ENCODE results near the gene GPC4. TPM values are rescaled to one million over a fixed set of nuclear protein-coding genes. Genes with fewer than 3 reads are reported as not detected.

Gene GPC4
- total and polyA plus RNA-seq, 9 of the 15 experiments (the other 6 are each of a cell fraction or from before 2014, with no cell fraction given) = 0.11 TPM; not detected in 8

GRCh38 chrX:133440797-133441163 lies 25.5 kb upstream of the GPC4 start (continued):
- no peak for TF ChIP-seq HOMEZ (CRISPR knock-in tag; IDR thresholded peaks at IDR 0.05)
- TF ChIP-seq, protein P1, sequence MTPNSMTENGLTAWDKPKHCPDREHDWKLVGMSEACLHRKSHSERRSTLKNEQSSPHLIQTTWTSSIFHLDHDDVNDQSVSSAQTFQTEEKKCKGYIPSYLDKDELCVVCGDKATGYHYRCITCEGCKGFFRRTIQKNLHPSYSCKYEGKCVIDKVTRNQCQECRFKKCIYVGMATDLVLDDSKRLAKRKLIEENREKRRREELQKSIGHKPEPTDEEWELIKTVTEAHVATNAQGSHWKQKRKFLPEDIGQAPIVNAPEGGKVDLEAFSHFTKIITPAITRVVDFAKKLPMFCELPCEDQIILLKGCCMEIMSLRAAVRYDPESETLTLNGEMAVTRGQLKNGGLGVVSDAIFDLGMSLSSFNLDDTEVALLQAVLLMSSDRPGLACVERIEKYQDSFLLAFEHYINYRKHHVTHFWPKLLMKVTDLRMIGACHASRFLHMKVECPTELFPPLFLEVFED (CRISPR knock-in tag; conservative IDR thresholded peaks at IDR 0.05) = no peak
- no peak for TF ChIP-seq PTBP1 (IDR thresholded peaks at IDR 0.05; ENCODE audit: low read depth, low read length)
- no peak for TF ChIP-seq SOX6 (IDR thresholded peaks at IDR 0.05)
- TF ChIP-seq, protein P2, sequence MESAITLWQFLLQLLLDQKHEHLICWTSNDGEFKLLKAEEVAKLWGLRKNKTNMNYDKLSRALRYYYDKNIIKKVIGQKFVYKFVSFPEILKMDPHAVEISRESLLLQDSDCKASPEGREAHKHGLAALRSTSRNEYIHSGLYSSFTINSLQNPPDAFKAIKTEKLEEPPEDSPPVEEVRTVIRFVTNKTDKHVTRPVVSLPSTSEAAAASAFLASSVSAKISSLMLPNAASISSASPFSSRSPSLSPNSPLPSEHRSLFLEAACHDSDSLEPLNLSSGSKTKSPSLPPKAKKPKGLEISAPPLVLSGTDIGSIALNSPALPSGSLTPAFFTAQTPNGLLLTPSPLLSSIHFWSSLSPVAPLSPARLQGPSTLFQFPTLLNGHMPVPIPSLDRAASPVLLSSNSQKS (CRISPR knock-in tag; IDR thresholded peaks at IDR 0.05) = no peak
- no peak for TF ChIP-seq SETDB1 (IDR thresholded peaks at IDR 0.05; ENCODE audit: low read length)
- TF ChIP-seq CCAR2 (IDR thresholded peaks at IDR 0.05; ENCODE audit: low read depth, low read length) = no peak
- TF ChIP-seq PREB (CRISPR knock-in tag; IDR thresholded peaks at IDR 0.05) = no peak

Measured in K562 (cell line).